ENCODE data around the gene KRT34. TPM values are rescaled to one million over a fixed set of nuclear protein-coding genes. Genes with fewer than 3 reads are reported as not detected.

The KRT34 gene
- total RNA-seq, 1 donor from 2014 or later = not detected

DNA sequence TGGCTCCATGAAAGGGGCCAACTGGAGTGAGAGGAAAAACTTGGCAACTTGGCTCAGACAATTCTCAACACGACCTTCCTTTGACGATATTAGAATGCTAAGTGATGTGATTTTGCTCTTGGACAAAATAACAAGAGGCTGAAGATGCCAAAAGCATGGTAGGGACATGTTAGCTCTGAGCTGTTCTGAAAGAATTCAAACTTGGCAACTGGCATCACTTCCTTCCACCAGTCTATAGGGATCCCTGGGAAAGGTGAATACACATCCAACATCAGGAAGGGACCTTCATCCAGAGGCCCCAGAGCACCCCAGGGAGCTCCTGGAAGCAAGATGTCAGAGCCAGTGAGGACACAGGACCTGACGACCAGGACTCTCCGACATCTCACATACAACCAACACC is 38.0 kb upstream of the KRT34 start:
- no peaks in the 10 kb centered on the region for H3K36me3 ChIP-seq
- H3K9ac ChIP-seq = no peak overlapping the region
- H3K4me1 ChIP-seq = no peaks in the 10 kb centered on the region
- Mint-ChIP-seq H3K27me3 (ENCODE audit: insufficient read depth, low read depth) (peaks cover 4% of the 10 kb centered on the region), H3K27ac (no peak overlapping the region), H3K9me3 (no peaks in the 10 kb centered on the region), H3K4me3 (no peak overlapping the region), H3K36me3 (no peaks in the 10 kb centered on the region), H3K4me1 (no peaks in the 10 kb centered on the region)
- H3K27ac ChIP-seq = no peak overlapping the region
- H3F3A ChIP-seq (ENCODE audit: low read depth) = no peaks in the 10 kb centered on the region
- no peaks in the 10 kb centered on the region for H3K79me2 ChIP-seq (ENCODE audit: low read depth)
- H3K9me3 ChIP-seq (ENCODE audit: low read depth) = no peaks in the 10 kb centered on the region
- no peak overlapping the region for H3K4me3 ChIP-seq
- no peak overlapping the region for H2AFZ ChIP-seq (replicated peaks)
- no peaks in the 10 kb centered on the region for H4K20me1 ChIP-seq (ENCODE audit: low read depth)
- TF ChIP-seq EZH2phosphoT487 (IDR thresholded peaks at IDR 0.05) (no peak), EZH2 (IDR thresholded peaks at IDR 0.05) (no peak)
- TF ChIP-seq, protein P1, sequence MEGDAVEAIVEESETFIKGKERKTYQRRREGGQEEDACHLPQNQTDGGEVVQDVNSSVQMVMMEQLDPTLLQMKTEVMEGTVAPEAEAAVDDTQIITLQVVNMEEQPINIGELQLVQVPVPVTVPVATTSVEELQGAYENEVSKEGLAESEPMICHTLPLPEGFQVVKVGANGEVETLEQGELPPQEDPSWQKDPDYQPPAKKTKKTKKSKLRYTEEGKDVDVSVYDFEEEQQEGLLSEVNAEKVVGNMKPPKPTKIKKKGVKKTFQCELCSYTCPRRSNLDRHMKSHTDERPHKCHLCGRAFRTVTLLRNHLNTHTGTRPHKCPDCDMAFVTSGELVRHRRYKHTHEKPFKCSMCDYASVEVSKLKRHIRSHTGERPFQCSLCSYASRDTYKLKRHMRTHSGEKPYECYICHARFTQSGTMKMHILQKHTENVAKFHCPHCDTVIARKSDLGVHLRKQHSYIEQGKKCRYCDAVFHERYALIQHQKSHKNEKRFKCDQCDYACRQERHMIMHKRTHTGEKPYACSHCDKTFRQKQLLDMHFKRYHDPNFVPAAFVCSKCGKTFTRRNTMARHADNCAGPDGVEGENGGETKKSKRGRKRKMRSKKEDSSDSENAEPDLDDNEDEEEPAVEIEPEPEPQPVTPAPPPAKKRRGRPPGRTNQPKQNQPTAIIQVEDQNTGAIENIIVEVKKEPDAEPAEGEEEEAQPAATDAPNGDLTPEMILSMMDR (IDR thresholded peaks at IDR 0.05) = no peak
- H3K27me3 ChIP-seq = no peaks in the 10 kb centered on the region
- no peak overlapping the region for H3K4me2 ChIP-seq
- no peak for DNase-seq (ENCODE audit: low spot score)

DNA sequence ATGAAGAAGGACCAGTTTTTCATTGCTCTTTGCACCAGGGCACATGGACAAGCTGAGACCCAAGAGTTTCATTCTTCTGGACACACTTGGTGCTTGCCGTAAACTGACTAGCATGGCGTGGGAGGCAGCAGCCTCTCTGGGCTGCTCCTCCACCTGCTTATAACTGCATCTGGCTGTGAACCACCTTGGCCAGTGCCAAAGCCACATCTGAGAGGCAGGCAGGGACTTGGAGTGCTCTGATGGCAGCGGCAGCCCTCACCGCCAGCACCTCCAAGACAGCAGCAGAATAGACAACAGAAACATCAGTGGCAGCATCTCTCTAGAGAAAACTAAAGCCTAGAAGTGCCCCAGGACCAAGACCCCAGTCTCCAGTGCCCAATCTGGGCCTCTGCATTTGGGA is 37.6 kb upstream of the KRT34 start:
- Mint-ChIP-seq H3K27me3 (ENCODE audit: insufficient read depth, low read depth) (peaks cover 4% of the 10 kb centered on the region), H3K9me3 (no peaks in the 10 kb centered on the region), H3K27ac (no peak overlapping the region), H3K4me3 (no peak overlapping the region), H3K4me1 (no peaks in the 10 kb centered on the region), H3K36me3 (no peaks in the 10 kb centered on the region)
- Histone ChIP-seq H3K27ac (no peak overlapping the region), H3K4me1 (no peaks in the 10 kb centered on the region), H3K36me3 (no peaks in the 10 kb centered on the region), H4K20me1 (ENCODE audit: low read depth) (no peaks in the 10 kb centered on the region), H3K9ac (no peak overlapping the region), H3K4me2 (no peak overlapping the region), H3K27me3 (no peaks in the 10 kb centered on the region), H3F3A (ENCODE audit: low read depth) (no peaks in the 10 kb centered on the region), H3K4me3 (no peak overlapping the region), H3K79me2 (ENCODE audit: low read depth) (no peaks in the 10 kb centered on the region), H2AFZ (replicated peaks) (no peak overlapping the region), H3K9me3 (ENCODE audit: low read depth) (no peaks in the 10 kb centered on the region)
- TF ChIP-seq EZH2phosphoT487 (IDR thresholded peaks at IDR 0.05) (no peak), EZH2 (IDR thresholded peaks at IDR 0.05) (no peak)
- TF ChIP-seq, protein P1 (IDR thresholded peaks at IDR 0.05) = no peak
- no peak for DNase-seq (ENCODE audit: low spot score)

DNA sequence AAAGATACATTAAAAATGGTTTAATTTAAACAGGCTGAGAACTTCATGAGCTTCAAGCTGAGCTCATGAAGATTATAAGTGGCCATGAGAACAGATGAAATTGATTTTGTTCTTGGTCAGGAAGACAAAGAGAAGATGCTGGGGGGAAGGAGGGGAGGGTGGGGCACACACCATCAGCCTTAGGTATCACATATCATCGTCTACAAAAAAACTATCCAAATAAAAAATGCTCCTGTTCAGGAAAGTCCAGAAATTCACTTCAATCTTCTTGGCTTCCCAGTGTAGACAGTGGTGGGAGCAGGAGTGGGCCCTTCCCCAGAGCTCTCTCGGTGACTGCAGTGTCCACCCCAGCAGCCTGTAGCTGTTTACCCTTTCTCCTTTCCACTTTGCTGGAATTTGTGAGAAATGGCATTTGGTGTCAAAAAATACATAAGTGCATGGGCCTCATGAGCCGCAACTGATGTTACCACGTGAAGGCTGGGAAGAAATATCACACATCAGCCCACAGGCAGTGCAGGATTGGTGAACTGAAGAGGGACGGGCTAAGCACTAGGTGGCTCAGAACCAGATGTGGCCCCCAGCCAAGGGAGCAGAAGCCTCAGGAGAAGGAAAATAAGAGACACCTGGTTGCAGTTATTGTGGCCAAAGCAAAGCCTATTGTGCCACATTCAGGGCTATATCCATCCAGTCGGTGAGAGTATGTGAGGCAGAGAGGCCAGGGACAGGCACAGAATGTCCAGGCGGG is 36.2 kb upstream of the KRT34 start:
- Mint-ChIP-seq H3K27me3 (ENCODE audit: insufficient read depth, low read depth) (peaks cover 2% of the 10 kb centered on the region), H3K4me1 (no peaks in the 10 kb centered on the region), H3K4me3 (no peak overlapping the region), H3K27ac (no peak overlapping the region), H3K36me3 (no peaks in the 10 kb centered on the region), H3K9me3 (no peaks in the 10 kb centered on the region)
- TF ChIP-seq EZH2 (IDR thresholded peaks at IDR 0.05) = no peak
- TF ChIP-seq, protein P1 (IDR thresholded peaks at IDR 0.05) = no peak
- no peak for TF ChIP-seq EZH2phosphoT487 (IDR thresholded peaks at IDR 0.05)
- Histone ChIP-seq H3K36me3 (no peaks in the 10 kb centered on the region), H3K27me3 (no peaks in the 10 kb centered on the region), H3F3A (ENCODE audit: low read depth) (no peaks in the 10 kb centered on the region), H3K9me3 (ENCODE audit: low read depth) (no peaks in the 10 kb centered on the region), H3K27ac (no peak overlapping the region), H3K79me2 (ENCODE audit: low read depth) (no peaks in the 10 kb centered on the region), H3K4me3 (no peak overlapping the region), H3K4me1 (no peaks in the 10 kb centered on the region), H4K20me1 (ENCODE audit: low read depth) (no peaks in the 10 kb centered on the region), H3K4me2 (no peak overlapping the region), H3K9ac (no peak overlapping the region), H2AFZ (replicated peaks) (no peak overlapping the region)
- DNase-seq (ENCODE audit: low spot score) = no peak

Data from neural progenitor cell (in vitro differentiated cells).